ENCODE measurements around the gene SUGP1.
A peak's percentile ranks its signal among the peaks of the same experiment; 100 is the strongest.
"Not testable (repeated sequence)": the region's sequence is repeated elsewhere in the genome, so short reads cannot be mapped to it uniquely, and the experiment has no call there.

SUGP1 gene, protein sequence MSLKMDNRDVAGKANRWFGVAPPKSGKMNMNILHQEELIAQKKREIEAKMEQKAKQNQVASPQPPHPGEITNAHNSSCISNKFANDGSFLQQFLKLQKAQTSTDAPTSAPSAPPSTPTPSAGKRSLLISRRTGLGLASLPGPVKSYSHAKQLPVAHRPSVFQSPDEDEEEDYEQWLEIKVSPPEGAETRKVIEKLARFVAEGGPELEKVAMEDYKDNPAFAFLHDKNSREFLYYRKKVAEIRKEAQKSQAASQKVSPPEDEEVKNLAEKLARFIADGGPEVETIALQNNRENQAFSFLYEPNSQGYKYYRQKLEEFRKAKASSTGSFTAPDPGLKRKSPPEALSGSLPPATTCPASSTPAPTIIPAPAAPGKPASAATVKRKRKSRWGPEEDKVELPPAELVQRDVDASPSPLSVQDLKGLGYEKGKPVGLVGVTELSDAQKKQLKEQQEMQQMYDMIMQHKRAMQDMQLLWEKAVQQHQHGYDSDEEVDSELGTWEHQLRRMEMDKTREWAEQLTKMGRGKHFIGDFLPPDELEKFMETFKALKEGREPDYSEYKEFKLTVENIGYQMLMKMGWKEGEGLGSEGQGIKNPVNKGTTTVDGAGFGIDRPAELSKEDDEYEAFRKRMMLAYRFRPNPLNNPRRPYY

DNA sequence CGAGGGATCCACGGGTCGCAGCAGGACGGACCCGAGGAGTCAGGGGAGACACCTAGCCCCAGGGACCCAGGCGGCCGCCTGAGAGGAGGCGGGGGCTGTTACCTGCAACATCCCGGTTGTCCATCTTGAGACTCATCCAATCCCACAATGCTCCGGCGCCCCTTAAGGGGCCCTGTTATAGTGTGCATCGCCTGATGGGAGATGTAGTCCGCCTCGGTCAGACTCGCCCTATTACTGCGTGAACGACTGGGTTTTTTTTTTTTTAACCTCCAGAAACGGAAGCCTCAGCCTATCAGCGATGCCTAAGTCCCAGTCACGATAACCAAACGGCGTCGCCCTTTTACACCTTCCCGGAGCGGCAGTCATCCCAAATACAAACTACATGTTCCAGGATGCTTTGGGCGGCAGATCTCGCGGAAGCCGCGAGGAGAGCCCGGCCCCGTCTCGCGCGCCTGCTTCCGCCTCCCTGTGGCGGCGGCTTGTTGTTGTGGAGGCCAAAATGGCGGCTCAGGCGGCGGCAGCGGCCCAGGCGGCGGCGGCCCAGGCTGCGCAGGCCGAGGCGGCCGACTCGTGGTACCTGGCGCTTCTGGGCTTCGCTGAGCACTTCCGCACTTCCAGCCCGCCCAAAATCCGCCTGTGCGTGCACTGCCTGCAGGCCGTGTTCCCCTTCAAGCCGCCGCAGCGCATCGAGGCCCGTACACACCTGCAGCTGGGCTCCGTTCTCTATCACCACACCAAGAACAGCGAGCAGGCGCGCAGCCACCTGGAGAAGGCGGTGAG lies at the start of gene SUGP1, which contains the start of gene MAU2:
Gene SUGP1 (minus strand): TSS at position 149 of the 780 bp plus-strand sequence. CDS start 13 bp downstream, at position 136.
Gene MAU2 (plus strand): TSS at position 469 of the 780 bp plus-strand sequence. CDS start 31 bp downstream, at position 500.
- DNase-seq, result peak; percentile 90

DNA sequence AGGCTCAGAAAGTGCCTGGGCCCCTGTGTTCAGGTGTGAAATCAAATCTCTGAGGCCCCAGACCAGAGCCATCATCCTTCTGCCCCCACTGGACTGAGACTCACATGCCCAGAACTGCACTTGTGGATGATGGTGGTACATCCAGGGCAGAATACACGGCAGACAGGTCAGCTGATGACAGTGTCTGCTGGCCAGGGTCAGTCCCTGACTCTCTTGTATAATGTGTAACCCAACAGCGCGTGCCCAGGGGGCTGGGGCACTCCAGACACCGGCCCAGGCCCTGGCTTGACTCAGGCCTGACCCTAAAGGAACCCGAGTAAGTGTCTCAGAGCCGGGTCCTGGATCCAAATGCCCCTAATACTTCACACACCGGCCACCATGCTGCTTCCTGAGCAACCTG lies 47.8 kb upstream of the SUGP1 start:
- DNase-seq, result no peak

DNA sequence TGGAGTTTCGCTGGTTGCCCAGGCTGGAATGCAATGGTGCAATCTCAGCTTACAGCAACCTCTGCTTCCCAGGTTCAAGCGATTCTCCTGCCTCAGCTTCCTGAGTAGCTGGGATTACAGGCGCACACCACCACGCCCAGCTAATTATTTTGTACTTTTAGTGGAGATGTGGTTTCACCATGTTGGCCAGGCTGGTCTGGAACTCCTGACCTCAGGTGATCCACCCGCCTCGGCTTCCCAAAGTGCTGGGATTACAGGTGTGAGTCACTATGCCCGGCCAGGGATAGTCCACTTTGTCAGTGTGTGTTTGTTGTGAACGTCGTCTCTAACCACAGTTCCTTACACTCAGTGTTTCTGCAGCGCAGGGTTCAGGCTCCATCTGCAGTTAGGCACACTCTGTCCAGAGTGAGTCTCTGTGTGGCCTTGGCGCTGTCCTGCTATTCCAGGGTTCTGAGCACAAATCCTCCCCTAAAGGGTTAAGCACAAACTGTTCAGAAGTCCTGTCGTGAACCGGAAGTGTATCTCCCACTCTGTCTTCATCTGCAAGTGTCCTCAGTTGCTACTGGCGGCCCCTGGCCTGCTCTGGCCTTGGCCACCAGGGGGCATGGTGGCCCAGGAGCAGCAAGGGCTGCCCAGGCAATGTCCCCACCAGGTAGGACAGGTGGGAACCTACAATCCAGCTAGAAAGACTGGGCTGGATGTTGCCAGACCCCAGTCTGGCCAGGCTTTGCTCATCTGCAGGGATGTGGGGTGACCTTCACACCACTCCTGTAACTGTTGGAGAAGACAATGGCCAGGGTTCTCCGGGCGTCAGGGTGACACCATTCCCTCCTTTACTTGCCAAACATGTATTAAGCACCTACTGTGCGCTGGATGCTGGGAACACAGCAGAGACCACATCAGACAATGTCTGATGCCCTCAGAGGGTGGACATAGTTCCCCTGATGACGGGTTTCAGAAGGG lies 46.4 kb upstream of the SUGP1 start:
- peak; percentile 54 for DNase-seq

DNA sequence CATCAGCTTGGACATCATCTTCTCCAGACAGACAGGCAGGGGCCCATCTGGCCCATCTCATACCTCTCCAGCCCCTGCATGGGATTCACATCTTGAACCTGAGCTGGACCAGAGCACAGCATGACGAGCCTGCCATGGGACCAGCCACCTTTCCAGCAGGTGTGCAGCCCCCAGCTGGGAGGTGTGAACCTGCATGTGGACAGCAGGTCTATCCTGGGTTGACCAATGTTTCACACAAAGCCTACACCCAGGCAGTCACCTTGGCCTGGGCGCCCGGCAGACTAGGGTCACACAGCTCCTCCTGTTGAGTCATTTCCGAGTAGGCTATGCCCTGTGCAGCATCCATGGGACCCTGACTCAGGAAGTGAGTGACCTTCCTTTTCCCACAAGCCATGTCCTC lies 41.8 kb upstream of the SUGP1 start:
- no peak for DNase-seq

DNA sequence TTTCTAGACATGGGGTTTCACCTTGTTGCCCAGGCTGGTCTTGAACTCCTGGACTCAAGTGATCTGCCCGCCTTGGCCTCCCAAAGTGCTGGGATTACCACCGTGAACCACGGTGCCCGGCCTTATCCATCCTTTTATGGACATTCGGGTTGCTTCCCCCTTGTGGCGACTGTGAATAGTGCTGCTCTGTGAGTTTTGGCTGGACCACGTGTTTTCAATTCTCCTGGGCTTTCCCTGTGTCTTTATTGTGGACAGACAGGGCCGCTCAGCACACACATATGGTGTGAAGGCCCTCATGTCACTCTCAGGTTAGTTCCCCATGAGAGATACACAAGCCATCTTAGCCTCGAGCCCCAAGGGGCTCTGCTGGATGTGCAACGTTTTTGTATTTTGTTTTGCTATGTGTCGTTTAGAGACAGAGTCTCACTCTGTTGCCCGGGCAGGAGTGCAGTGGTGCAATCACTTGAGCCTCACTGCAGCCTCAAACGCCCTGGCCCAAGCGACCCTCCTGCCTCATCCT lies 40.8 kb upstream of the SUGP1 start:
- peak; percentile 72 for DNase-seq

DNA sequence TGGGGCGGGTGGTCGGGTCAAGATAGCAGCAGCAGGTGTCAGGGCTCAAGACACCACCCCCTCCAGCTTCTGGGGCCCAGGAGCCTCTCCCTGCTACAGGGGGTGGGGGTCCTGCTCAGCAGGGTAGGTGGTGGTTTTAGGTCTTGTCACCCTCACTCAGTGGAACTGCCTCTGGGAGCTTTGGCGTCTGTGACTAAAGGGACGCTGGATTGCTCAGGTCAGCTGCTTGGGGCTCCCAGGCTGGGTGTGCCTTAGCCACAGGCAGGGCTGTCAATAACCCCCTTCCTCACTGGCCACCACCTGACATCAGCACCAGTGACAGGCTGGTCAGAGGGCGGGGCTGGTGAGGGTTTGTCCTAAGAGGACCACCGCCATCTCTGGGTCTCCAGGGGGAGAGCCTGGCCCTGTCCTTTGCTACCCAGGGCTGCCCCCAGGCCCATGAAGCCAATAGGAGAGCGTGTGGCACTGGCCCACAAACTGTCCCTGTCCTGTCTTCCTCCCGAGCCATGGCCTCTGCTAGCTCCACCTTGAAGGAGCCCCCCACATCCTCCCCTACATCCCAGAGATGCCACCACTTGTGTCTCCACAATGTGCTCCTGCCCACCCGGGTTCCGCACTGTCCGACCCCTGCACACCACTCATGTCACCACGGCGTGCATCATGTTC lies 36.7 kb upstream of the SUGP1 start:
- peak; percentile 7 for DNase-seq

DNA sequence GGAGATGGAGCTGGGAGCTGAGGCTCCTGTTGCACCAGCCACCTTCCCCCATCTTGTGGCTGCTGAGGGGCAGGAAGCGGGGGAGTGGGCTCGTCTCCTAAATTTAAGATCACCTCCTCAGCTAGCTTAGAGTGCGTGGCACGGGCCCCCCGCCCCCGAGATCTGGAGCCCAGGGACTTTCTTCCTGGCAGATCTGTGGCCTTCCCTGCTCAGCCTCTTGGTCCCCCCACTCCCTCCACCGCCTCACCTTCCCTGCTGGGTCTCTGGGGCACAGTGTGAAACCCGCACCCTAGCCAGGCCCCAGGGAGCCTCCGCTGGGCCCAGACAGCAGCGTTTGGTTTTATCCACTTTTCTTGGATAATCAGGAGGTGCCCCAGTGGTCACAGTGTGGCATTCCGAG lies 36.2 kb upstream of the SUGP1 start:
- DNase-seq, result peak; percentile 8

DNA sequence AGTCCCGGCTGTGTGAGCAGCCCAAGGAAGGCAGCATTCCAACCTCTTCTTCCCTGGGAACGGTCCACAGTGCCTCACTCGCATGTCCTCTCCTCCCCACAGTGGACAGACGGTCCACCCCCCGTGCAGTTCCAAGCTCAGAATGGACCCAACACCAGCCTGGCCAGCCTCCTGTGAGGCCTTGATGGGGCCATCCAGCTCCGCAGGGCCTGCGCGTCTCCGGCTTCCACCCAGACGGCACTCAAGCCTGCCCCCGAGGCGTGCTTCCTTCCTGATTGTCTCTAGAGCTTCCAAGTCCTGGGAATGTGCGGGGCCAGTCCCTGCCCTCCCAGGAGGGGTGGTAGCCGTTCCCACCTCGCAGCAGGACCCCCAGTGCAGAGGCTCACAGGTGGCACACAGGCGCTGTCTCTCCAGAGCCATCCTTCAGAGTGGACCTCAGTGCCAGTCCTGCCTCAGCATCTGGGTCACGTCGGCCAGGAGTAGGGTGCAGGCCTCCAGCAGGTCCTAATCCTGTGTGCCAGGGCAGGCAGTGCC lies 35.4 kb upstream of the SUGP1 start:
- no peak for DNase-seq

DNA sequence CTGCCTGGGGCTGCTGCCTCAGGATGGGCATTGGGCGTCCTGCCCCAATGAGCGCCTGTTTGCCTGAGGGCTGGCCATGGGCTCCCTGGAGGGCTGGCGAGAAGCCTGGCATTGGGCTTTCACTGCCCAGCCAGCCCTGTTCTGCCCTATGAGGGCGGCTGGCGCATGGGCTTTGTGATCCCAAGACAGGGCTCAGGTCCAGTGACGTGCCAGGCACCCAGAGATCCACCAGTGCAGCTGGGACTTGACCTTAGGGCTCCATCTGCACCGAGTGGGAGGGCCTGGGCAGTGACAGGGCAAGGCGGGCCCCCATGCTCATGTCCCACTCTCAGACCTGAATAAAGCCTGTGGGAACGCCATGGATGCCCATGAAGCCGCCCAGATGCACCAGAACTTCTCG lies 34.6 kb upstream of the SUGP1 start:
- DNase-seq, result no peak

DNA sequence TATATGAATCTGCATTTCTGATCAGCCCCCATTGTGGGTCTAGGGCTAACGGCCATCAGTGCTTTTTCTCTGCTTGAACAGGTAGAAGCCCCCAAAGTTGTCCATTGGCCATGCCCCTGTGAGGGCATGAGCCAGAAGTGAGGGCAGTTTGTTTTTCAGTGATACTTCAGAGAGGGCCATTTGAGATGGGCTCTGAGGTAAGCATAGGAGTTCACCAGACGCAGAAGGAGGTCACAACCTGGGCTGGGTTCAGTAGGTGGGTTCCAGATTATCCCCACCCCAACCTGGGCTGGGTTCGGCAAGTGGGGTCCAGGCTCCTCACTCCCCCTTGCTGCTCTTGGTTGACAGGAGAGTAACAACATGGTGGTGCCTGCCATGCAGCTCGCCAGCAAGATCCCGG lies 33.7 kb upstream of the SUGP1 start:
- DNase-seq, result no peak

DNA sequence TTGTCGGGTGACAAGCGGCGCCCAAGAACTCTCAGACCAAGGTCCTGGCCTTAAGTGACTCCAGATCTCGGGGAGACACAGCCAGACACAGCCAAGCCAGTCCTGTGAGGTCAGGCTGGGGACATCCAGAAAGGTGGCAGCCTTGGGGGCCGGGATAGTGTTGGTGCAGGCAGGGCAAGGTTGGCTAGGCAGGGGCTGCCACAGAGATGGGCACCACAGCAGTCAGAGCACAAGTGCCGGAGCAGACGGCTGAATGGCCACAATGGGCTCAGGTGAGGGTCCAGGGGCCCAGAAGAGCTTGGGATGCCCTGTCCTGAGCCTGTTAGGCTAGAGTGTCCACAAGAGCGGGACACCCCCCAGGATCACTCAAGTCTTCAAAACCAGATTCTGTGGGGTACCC lies 32.5 kb upstream of the SUGP1 start:
- no peak for DNase-seq

DNA sequence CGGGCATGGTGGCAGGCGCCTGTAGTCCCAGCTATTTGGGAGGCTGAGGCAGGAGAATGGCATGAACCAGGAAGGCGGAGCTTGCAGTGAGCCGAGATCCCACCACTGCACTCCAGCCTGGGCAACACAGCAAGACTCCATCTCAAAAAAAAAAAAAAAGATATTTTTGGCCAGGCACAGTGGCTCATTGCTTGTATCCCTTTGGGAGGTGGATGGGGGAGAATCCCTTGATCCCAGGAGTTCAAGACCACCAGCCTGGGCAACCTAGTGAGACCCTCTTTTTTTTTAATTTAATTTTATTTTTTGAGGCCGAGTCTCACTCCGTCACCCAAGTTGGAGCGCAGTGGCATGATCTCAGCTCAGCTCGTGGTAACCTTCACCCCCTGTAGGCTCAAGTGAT lies 30.4 kb upstream of the SUGP1 start:
- DNase-seq, result not testable (repeated sequence)

DNA sequence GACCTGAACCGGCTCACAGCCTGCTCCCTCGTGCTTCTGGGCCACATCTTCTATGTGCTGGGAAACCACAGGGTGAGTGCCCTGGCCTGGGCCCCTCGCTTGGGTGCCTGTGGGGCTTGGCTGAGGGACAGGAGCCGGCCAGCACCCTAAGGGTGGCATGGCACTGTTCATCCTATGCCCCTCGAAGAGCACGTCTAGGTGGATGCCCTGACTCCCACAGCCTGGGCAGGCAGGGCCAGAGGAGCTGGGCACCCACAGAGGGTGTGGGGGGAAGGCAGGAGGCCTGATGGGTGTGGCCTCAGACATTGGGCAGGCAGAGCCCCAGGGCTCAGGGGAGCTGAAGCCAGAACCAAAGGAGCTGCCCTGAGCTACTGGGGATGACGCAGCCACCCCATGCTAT lies 29.1 kb upstream of the SUGP1 start:
- no peak for DNase-seq

DNA sequence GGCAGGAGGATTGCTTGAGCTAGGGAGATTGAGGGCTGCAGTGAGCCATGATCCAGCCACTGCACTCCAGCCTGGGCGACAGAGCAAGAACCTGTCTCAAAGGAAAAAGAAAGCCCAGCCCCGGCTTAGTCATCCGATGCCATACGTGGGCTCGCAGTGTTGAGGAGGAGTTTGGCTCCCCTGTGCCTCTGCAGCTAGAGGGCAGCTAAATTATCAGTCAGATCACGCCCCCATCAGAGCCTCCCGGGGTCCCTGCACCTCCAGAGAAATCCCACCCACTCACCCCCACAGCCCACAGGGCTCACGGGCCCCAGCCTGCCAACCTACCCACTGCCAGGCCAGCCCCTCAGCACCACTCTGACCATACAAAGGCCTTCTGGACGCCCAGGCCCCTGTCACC lies 28.0 kb upstream of the SUGP1 start:
- DNase-seq, result no peak

DNA sequence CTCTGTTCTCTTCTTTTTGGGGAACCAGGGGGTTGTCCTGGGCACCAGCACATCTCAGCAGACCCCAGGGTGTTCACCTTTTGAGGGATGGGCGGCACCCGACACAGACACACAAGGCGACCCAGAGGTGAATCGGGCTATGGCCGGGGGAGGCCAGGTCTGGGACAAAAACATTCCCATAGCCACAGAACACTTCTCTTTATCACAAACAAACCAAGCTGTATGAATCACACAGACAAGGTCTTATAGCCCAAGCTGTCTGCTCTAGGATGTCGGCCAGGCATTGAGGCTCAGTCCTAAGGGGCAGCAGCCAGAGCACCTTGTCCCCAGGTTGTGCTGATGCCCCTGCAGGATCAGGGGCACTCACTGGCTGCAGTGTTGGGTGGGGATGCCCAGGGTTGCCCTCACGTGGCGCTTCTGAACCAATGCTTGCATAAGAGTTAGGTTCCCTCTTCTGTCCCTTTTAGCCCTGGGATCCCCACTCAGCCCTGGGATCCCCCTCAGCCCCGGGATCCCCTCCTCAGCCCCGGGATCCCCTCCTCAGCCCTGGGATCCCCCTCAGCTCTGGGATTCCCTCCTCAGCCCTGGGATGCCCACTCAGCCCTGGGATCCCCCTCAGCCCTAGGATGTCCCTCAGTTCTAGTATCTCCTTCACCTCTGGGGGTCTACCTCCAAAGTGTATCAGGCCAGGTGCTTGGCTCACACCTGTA lies 27.2 kb upstream of the SUGP1 start:
- DNase-seq, result no peak

DNA sequence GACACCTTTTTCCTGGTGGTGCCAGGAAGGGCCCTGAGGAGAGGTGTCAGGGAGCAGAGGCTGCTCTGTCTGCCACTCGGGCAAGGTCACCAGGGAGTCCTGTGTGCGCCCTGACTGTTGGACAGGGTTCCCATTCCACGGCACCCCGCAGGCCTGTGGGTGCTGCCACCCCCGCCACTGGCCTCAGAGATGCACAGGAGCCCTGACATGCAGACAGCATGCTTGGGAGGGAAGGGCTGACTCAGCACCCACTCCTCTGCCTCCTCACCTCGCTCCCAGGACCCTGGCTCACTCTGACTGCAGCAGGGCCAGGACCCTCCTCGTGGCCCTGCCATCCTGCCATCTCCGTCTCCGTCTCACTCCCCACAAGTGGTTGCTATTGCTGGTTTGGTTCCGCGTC lies 25.7 kb upstream of the SUGP1 start:
- no peak for DNase-seq

DNA sequence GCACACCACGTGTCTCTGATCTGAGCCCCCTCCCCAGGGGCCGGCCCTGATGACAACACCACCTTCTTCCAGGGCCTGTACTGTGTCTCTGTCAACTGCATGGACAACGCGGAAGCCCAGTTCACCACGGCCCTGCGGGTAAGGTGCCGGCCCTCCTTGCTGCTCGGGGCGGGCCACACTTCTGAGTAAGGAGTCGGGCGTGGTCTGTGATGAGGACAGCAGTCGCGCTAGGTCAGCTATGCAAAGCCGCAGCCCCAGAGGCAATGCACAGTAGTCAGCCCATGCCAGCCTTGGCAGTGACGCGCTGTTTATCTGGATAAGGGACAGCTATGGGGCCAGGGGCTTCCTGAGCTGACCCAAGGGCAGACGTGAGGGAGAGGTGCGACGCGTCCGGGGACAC lies 24.9 kb upstream of the SUGP1 start:
- no peak for DNase-seq

DNA sequence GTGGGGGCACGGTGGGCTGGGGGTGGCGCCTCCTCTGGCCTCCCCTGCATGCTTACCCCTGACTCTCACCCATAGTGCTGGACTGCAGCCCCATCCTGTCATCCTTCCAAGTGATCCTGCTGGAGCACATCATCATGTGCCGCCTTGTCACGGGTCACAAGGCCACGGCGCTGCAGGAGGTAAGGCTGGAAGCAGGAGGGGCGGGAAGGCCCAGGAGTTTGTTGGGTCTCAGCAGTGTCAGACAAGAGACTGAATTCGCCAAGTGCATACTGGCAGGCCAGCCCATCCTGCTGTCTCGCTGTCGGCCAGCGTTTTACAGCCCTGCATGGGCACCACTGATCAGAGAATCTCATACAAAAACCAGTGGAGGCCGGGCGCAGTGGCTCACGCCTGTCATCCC lies 23.5 kb upstream of the SUGP1 start:
- no peak for DNase-seq

DNA sequence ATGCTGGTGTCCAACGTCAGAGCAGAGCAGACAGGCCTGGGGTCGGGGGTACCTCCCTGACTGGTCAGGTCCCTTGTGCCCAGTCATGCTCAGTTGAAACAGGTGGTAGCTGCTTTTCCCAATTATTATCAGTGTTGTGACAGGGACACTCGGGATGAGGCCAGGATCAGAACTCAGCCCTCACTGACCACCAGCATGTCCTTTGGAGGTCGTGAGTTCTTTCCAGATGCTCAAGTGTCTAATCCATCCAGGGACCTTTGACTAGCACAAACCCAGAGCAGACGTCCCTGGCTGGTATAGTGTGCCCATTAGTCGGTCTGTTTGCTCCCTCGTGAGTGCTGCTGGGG lies 22.7 kb upstream of the SUGP1 start:
- no peak for DNase-seq

DNA sequence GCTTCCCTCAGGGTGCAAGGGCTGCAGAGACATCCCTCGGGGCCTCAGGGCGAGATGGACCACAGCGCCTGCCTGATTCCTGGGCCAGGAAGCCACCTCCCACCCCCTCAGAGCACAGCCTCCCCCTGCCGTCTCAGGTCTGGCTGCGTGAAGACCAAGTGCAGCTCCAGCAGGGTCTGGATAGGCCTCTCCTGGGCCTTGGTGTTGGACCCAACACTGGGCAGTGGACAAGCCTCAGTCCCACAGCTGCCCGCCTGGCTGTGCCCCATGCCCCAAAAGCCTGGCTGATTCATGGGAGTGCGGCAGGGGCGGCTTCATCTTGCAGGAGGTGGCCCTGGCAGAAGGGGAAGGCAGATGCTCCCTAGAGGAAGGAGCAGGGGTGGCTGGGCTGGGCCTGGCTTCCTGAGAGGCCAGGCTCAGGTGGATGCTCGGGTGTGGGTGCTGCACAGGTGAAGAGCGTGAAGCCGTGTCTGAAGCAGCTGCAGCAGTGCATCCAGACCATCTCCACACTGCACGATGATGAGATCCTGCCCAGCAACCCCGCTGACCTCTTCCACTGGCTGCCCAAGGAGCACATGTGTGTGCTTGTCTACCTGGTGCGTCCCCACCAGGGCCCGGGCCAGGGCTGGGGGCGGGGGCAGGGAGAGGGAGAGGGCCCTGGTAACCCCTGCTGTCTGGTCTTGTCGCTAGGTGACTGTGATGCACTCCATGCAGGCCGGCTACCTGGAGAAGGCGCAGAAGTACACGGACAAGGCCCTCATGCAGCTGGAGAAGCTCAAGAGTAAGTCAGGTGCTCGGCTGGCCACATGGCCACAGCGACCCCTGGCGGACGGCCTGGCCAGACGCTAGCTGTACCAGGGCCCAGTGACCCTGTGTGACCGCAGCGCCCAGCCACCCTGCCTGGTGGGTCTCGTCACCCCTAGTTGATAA lies 22.0 kb upstream of the SUGP1 start:
- peak; percentile 95 for DNase-seq
